ENCODE measurements around the gene FNIP1.
"Not testable (repeated sequence)": the region's sequence is repeated elsewhere in the genome, so short reads cannot be mapped to it uniquely, and the experiment has no call there.

Gene FNIP1

DNA sequence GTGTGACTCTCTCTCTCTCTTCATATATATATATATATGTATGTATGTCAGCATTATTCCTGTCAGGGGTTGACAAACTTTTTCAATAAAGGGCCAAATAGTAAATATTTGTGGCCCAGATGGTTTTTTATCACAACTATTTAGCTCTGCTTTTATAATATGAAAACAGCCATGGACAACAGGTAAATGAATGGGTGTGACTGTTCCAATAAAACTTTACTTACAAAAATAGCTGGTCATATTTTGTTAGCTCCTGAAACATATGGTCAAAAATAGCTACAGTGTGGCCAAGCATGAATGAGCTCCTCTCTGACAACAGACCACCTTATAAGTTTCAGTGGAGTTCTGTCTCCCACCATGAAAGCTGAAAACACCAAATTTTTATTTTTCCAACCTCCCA, 183.4 kb downstream of the FNIP1 start:
- no peak overlapping the region for H3K4me3 ChIP-seq (ENCODE audit: low read length)
- TF ChIP-seq ZNF274 (IDR thresholded peaks at IDR 0.05; ENCODE audit: low read depth, low read length): no peak

DNA sequence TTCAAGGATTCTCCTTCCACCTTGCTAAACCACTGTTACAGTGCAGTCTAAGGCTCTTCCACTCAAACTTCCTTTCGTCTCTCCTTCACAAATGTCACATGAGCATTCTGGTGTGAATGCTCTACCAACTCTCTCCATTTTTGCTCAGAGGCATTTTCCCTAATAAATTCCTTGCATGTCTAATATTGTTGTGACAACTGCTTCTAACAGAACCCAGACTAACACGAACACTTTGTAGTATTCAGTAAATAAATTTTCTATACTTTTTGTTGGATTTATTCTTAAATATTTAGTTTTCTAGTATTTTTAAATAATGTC, 185.8 kb downstream of the FNIP1 start:
- TF ChIP-seq ZNF274 (IDR thresholded peaks at IDR 0.05; ENCODE audit: low read depth, low read length): no peak

DNA sequence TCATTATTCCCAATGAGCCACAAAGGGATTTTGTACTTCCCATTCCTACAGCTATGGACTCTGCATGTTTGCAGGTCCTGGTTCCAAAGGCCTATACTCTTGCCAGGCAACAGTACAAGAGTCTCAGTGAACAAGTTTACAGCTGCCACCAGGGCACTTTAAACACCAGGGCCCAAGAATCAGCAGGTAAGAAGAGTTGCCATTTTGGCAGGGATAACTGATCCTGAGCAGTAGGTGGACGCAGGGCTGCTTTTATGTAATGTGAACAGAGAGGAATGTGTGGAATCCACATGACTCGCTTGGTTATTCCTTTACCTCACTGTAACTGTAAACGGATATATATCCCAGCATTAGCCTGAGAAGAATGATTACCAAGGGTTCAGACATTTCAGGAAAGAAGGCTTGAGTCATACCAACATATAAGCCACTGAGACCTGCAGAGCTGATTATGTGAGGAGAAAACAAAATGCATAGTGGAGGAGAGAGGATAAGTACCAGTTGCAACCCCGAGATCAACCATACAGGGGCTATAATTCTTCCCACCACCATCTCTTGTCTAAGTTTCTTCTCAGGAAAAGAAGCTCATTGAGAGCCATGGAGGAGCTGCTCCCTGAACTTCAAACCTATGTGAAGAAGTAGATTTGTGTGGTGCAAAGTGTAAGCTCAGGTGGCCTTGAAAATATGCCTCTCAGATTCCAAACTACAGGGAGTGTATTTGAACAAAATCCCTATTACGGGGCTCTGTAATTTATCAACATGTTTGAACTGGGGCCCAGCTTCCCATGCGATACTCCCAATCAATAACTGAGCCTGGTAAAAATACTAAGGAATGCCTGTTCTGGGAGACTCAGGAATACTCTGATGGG, 186.4 kb downstream of the FNIP1 start:
- H3K4me3 ChIP-seq (ENCODE audit: low read length): no peak overlapping the region
- no peak for TF ChIP-seq ZNF274 (IDR thresholded peaks at IDR 0.05; ENCODE audit: low read depth, low read length)

More for the DNA sequence above, 185.8 kb downstream of the FNIP1 start:
- H3K4me3 ChIP-seq (ENCODE audit: low read length): no peak overlapping the region

DNA sequence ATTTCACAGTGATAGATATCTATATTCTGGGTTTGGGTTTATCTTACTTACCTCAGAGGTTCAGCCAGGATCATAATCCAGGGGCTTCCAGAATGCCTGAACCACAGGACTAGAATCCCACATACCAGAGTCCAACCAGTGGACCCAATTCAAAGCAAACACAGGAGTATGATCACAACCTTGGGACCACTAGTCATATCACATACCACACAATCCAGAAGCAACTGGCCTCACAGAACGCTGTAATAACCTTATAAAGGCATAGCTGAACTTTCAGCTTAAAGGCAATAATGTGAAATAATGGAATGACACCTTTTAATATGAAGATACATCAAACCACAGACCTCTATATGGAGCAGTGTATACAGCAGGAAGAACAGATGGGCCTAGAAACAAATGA, 187.0 kb downstream of the FNIP1 start:
- TF ChIP-seq ZNF274 (IDR thresholded peaks at IDR 0.05; ENCODE audit: low read depth, low read length): no peak
- no peak overlapping the region for H3K4me3 ChIP-seq (ENCODE audit: low read length)

DNA sequence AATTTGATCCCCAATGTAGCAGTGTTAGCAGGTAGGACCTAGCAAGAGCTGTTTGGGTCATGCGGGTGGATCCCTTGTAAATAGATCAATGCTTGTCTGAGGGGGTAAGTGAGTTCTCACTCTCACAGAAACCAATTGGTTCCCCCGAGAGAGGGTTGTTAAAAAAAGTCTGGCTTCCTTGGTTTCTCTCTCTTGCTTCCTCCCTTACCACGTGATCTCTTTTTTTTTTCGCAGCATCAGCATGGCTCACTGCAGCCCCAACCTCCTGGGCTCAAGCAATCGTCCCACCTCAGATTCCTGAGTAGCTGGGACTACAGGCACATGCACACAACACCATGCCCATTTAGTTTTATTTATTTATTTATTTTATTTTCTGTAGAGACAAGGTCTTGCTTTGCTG, 188.2 kb downstream of the FNIP1 start:
- H3K4me3 ChIP-seq (ENCODE audit: low read length): no peak overlapping the region
- no peak for TF ChIP-seq ZNF274 (IDR thresholded peaks at IDR 0.05; ENCODE audit: low read depth, low read length)

DNA sequence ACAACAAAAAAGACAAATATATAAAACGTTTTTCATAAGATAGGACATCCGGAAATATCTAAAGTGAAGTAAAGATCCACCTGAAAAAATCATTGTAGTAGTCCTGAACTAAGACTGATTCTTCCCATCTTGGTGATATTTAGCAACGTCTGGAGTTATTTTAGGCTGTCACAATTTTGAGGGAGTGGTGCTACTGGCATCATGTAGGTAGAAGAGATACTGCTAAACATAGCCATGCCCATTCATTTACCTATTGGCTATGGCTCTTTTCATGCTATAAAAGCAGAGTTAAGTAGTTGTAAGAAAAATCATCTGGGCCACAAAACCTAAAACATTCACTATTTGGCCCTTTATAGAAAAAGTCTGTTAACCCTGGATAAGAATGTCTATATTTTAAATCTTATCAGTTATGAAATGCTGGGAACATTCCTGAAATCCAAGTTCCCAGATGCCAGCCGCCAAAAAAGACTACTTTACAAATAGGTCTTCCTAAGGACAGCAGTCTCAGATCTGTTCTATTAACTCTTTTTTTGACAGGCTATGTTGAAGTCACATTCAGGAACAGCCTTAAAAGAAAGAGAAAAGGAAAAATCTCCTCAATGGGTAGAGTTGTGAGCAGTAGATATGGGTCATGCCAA, 188.8 kb downstream of the FNIP1 start:
- TF ChIP-seq ZNF274 (IDR thresholded peaks at IDR 0.05; ENCODE audit: low read depth, low read length): no peak

DNA sequence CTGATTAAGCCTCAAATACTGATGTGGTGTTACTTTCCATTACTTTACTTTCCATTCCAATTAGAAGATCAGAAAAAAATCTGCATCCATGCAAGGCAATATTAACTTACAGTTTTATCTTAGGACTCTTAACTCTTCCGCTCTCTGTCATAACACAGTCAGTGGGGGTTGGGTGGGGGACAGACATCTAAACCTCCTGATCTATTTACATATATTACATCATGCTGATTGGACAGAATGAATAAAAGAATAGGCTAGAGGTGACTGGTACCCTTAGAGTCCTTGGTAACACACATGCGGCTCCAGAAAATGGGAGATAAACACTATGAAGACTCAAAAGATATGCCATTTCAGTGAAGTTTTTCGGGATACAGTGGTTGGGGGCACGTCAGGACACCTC, 189.4 kb downstream of the FNIP1 start:
- TF ChIP-seq ZNF274 (IDR thresholded peaks at IDR 0.05; ENCODE audit: low read depth, low read length): no peak

More for the DNA sequence above, 188.8 kb downstream of the FNIP1 start:
- no peak overlapping the region for H3K4me3 ChIP-seq (ENCODE audit: low read length)

DNA sequence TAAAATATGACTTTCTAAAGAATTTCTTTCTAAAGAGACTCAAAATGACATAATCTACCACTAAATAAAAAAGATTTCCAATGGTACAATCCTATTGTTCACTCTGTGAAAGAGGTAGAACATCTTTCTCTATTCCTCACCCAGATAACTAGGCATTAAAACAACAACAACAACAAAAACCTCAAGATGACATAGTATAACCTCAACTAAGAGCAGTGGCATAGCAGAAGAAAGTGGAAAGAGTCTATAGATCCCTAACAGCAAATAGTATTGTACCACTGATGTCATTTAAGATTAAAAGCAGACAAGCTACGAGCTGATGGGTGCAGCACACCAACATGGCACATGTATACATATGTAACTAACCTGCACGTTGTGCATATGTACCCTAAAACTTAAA, 191.7 kb downstream of the FNIP1 start:
- no peak for TF ChIP-seq ZNF274 (IDR thresholded peaks at IDR 0.05; ENCODE audit: low read depth, low read length)
- no peak overlapping the region for H3K4me3 ChIP-seq (ENCODE audit: low read length)

More for the DNA sequence above, 189.4 kb downstream of the FNIP1 start:
- no peak overlapping the region for H3K4me3 ChIP-seq (ENCODE audit: low read length)

DNA sequence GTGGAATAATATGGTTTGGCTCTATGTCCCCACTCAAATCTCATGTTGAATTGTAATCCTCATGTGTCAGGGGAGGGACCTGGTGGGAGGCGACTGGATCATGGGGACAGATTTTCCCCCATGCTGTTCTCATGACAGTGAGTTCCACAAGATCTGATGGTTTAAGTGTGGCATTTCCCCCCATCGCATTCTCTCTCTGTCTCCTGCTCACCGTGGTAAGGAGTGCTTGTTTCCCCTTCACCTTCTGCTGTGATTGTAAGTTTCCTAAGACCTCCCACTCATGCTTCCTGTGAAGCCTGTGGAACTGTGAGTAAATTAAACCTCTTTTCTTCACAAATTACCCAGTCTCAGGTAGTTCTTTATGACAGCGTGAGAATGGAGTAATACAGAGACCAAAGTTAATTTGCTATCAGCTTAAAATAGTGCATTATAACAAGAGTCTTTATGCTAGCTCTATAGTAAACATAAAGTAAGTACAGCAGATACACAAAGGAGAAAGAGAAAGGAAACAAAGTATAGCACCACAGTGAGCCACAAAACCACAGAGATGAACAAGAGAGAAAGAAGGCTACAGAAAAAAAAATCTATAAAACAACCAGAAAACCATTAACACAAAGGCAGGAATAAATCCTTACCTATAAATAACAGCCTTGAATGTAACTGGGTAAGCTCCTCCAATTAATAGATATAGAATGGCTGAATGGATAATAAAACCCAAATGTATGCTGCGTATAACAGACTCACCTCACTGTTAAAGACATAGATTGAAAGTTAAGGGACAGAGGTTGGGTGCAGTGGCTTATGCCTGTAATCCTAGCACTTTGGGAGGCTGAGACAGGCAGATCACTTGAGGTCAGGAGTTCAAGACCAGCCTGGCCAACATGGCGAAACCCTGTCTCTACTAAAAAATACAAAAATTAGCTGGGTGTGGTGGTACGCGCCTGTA, 201.5 kb downstream of the FNIP1 start:
- no peak overlapping the region for H3K4me3 ChIP-seq (ENCODE audit: low read length)
- no peak for TF ChIP-seq ZNF274 (IDR thresholded peaks at IDR 0.05; ENCODE audit: low read depth, low read length)

DNA sequence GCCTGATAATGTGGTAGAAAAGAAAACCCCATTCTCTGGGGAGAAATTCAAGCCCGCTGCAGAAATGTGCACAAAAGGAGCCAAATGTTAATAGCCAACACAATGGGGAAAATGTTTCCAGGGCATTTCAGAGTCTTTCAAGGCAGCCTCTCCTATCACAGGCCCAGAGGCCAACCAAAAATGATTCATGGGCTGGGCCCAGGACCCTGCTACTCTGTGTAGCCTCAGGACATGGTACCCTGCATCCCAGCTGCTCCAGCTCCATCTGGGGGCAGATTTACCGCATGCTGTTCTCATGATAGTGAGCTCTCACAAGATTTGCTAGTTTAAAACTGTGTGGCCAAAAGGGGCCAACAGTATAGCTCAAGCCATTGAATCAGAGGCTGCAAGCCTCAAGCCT, 202.9 kb downstream of the FNIP1 start:
- no peak overlapping the region for H3K4me3 ChIP-seq (ENCODE audit: low read length)
- no peak for TF ChIP-seq ZNF274 (IDR thresholded peaks at IDR 0.05; ENCODE audit: low read depth, low read length)

DNA sequence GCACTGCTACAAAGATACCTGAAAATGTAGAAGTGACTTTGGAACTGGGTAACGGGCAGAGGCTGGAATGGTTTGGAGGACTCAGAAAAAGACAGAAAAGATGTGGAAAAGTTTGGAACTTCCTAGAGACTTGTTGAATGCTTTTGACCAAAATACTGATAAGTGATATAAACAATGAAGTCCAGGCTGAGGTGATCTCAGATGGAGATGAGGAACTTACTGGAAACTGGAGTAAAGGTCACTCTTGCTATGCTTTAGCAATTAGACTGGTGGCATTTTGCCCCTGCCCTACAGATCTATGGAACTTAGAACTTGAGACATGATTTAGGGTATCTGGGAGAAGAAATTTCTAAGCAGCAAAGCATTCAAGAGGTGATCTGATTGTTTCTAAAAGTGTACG, 203.4 kb downstream of the FNIP1 start:
- not testable (repeated sequence) for H3K4me3 ChIP-seq (ENCODE audit: low read length)

Data from GM08714 (cell line).